ENCODE data around the gene CHP2.
A peak's percentile ranks its signal among the peaks of the same experiment; 100 is the strongest.

Gene CHP2

DNA sequence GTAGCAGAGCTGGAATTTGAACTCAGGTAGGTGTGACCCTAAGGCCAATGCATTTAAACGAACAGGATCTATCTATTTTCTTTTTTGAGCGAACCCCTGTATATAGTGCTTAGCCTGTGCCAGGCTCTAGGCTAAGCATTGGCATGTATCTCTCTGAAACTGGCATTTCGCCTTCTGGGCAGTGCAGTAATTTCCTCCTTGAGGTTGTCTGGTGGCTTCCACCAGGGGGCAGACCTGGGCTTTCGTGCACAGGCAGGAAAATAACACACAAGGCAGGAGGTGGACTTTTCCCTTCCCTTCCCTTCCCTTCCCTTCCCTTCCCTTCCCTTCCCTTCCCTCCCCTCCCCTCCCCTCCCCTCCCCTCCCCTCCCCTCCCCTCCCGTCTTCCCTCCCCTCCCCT is 46.6 kb downstream of the CHP2 start:
- no peaks in the 10 kb centered on the region for H3K9me3 ChIP-seq (ENCODE audit: control insufficient read depth in 5 of 5, low read length in 5 of 5)
- peaks cover 0 to 4% (median 0%) of the 10 kb centered on the region in 5 donors for H3K4me1 ChIP-seq (ENCODE audit: control insufficient read depth in 5 of 5, insufficient read depth in 5 of 5, low read length in 5 of 5)
- no peak overlapping the region for H3K9ac ChIP-seq (ENCODE audit: low read length in 5 of 5)
- no peaks in the 10 kb centered on the region for H3K36me3 ChIP-seq (ENCODE audit: control insufficient read depth in 5 of 5, insufficient read depth in 5 of 5, low read length in 5 of 5)
- no peak overlapping the region for H3K4me3 ChIP-seq (ENCODE audit: low read depth in 1 of 5, low read length in 5 of 5)
- no peak overlapping the region for H3K27ac ChIP-seq (ENCODE audit: low read depth, low read length)
- peaks cover 0 to 4% (median 0%) of the 10 kb centered on the region in 5 donors for H3K27me3 ChIP-seq (ENCODE audit: control insufficient read depth in 5 of 5, insufficient read depth in 4 of 5, low read length in 5 of 5)

DNA sequence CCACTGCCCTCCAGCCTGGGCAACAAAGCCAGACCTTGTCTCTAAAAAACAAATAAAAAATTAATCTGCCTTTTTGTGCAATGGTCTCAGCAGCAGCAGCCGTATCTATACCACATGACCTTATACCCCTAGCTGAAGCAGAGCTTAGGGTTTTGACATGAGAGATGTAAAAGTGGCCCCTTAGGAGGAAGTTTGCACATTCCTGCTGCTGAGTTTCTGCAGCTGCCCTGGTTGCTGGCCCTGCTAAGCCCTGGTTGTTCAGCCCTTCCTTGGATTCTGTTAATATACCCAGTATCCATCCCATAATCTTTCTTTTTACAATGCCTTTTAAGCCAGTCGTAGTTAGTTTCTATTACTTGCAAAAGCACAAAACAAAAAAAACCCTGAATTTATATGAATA is 48.0 kb downstream of the CHP2 start:
- Histone ChIP-seq H3K27me3 (ENCODE audit: control insufficient read depth in 5 of 5, insufficient read depth in 4 of 5, low read length in 5 of 5) (peaks cover 0 to 4% (median under 1%) of the 10 kb centered on the region in 5 donors), H3K36me3 (ENCODE audit: control insufficient read depth in 5 of 5, insufficient read depth in 5 of 5, low read length in 5 of 5) (no peaks in the 10 kb centered on the region), H3K9me3 (ENCODE audit: control insufficient read depth in 5 of 5, low read length in 5 of 5) (no peaks in the 10 kb centered on the region), H3K9ac (ENCODE audit: low read length in 5 of 5) (no peak overlapping the region), H3K4me1 (ENCODE audit: control insufficient read depth in 5 of 5, insufficient read depth in 5 of 5, low read length in 5 of 5) (peaks cover 0 to 4% (median 0%) of the 10 kb centered on the region in 5 donors), H3K4me3 (ENCODE audit: low read depth in 1 of 5, low read length in 5 of 5) (no peak overlapping the region), H3K27ac (ENCODE audit: low read depth, low read length) (no peak overlapping the region)

DNA sequence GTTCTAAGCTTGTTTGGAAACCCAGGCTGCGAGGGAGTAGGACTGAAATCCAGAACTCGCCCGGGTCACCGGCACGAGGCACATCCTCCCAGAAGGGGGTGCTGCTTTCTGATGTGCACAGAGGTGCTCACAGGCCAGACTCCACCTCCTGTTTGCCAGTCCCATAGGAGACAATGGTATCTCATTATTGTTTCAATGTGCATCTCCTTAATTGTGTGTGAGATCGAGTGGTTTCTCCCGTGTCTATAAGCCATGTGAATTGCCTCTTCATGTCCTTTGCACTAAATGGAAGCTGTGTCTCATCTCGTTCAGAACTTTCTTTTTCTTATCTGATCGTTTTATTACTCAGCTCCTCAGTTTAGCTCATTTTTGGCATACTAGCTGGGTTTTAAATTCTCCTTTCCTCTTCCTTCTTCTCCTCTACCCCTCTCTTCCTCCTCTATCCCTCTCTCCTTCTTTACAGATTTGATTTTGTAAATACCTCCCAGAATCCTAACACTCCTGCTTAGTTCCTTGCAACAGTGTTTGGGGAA is 48.8 kb downstream of the CHP2 start:
- no peak overlapping the region for H3K9ac ChIP-seq (ENCODE audit: low read length in 5 of 5)
- peaks cover 0 to 7% (median 4%) of the 10 kb centered on the region in 5 donors for H3K27me3 ChIP-seq (ENCODE audit: control insufficient read depth in 5 of 5, insufficient read depth in 4 of 5, low read length in 5 of 5)
- no peaks in the 10 kb centered on the region for H3K36me3 ChIP-seq (ENCODE audit: control insufficient read depth in 5 of 5, insufficient read depth in 5 of 5, low read length in 5 of 5)
- no peak overlapping the region for H3K27ac ChIP-seq (ENCODE audit: low read depth, low read length)
- H3K9me3 ChIP-seq (ENCODE audit: control insufficient read depth in 5 of 5, low read length in 5 of 5) = no peaks in the 10 kb centered on the region
- H3K4me3 ChIP-seq (ENCODE audit: low read depth in 1 of 5, low read length in 5 of 5) = peak overlapping the region in 1 of 5 donors; percentile 23
- H3K4me1 ChIP-seq (ENCODE audit: control insufficient read depth in 5 of 5, insufficient read depth in 5 of 5, low read length in 5 of 5) = peaks cover 0 to 4% (median 0%) of the 10 kb centered on the region in 5 donors

DNA sequence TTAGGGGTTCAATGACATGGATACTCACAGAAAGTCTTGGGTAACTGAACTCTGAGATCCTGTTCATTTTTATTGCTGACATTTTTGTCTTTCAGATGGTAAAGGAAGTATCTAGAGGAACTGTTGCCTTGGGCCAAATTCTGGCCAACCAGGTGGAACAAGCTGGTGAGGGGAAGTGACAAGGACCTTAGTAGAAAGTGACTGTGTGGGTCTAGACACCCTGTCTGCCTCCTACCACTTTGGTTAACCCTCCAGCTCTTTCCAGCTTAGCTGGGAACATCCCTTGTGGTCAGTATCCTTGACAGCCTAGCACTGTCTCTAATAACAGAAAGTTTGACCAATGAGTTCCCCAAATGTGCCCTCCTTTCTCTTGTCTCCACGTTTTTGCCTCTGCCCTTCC is 52.2 kb downstream of the CHP2 start:
- H3K27ac ChIP-seq (ENCODE audit: low read depth, low read length) = no peak overlapping the region
- H3K27me3 ChIP-seq (ENCODE audit: control insufficient read depth in 5 of 5, insufficient read depth in 4 of 5, low read length in 5 of 5) = peaks cover 0 to 8% (median 4%) of the 10 kb centered on the region in 5 donors
- H3K36me3 ChIP-seq (ENCODE audit: control insufficient read depth in 5 of 5, insufficient read depth in 5 of 5, low read length in 5 of 5) = no peaks in the 10 kb centered on the region
- no peak overlapping the region for H3K9ac ChIP-seq (ENCODE audit: low read length in 5 of 5)
- H3K9me3 ChIP-seq (ENCODE audit: control insufficient read depth in 5 of 5, low read length in 5 of 5) = no peaks in the 10 kb centered on the region
- no peak overlapping the region for H3K4me3 ChIP-seq (ENCODE audit: low read depth in 1 of 5, low read length in 5 of 5)
- H3K4me1 ChIP-seq (ENCODE audit: control insufficient read depth in 5 of 5, insufficient read depth in 5 of 5, low read length in 5 of 5) = peaks cover 0 to 4% (median 0%) of the 10 kb centered on the region in 5 donors
